Left forelimb (tissue), 1 donor: ENCODE data around the gene MTHFSD.
"Not testable (repeated sequence)": the region's sequence is repeated elsewhere in the genome, so short reads cannot be mapped to it uniquely, and the experiment has no call there.

ENCODE experiments used
- DNase-seq: peaks from one replicate; pipeline ENCODE4 v3.0.0-alpha.2; 2018; ENCODE audit warnings: low spot score

The MTHFSD gene, protein sequence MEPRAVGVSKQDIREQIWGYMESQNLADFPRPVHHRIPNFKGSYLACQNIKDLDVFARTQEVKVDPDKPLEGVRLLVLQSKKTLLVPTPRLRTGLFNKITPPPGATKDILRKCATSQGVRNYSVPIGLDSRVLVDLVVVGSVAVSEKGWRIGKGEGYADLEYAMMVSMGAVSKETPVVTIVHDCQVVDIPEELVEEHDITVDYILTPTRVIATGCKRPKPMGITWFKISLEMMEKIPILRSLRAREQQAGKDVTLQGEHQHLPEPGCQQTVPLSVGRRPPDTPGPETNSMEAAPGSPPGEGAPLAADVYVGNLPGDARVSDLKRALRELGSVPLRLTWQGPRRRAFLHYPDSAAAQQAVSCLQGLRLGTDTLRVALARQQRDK

DNA sequence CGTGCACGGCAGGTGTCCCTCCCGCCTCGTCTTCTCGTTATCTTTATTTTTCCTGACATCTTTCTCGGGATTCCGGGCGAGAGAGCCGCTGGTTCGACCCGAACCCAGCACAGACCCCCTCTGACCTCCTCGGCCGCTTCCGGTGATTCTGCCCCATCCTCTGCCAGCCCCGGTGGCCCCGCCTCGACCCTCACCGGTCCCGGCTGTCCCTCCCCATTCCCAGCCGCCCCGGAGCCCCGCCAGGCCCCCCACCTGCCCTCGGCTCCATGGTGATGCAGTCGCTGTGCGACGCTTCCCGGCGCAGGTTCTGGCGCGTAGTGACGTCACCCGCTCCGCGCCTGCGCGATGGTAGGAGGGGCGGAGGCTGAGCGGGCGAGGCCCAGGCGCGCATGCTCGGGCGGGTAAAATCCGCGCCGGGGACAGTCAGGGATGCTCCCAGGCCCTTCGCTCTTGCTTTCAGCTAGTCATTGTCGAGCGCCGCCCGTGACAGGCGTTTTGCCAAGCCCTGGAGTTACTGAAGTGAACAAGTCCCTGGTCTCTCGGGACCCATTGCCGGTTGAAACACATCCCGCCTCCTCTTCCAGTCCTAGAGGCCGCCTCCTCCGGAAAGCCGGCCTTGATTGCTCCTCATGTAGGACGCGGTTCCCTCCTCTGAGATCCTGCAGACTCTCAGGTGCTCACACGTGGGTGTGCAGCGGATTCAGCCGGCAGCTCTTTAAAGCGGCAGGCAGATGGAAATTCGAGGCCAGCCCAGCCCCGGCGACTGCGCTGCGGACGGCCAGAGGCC, at the start of gene MTHFSD:
MTHFSD (minus strand) TSS at position 319 of the 787 bp plus-strand sequence; CDS start at position 268, 51 bp downstream.
- DNase-seq = peak; percentile 97

DNA sequence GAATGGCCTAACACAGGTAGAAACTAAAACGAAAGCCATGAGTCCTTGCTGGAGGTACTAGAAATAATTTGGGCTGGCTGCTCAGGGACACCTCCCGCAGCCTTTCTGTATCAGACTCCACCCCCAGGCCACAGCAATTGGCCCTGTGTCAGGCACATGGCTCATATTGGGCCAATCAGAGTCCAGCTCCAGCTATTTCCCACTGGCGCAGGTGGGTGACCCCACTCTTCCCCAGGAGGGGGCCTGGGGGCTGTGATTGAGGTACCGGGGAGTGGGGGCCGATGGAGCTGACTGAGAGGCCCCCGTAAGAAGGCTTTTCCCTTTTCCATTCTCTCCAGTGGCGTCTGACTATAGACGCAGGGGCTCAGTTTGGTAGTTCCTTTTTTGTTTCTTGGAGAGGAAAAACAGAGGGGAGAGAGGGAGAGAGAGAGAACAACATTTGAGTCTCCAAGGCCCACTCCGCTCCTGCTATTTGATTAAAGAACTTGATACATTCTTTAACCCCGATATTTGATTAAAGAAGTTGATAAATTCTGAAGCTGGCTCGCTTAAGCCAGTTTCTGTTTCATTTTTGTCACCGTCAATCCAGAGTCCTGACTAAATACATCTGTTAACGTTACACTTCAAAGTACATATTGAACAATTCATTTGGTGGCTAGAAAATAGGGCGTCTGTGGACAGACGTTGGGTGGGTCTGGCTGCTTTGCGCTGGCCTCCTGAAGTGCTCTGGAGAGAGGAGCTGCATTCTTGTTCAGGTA, 49.6 kb upstream of the MTHFSD start:
- no peak for DNase-seq

DNA sequence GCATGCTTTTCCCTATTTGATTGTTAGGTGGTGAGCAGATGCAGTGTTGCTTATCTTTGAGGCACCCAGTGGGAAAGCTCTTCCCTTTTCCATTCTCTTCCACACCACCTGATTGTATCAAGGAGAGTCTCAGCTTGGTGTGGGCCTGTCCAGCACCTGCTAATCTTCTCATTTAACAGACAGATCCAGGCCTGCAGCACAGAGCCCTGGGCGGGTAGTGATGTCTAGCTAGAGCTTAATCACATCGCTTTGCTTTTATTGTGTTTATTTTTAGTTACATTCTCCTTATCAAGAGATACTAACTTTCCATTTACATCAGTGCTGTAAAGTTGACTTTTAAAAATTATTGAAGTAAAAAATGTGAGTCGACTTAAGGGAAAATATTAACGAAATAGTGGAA, 47.5 kb upstream of the MTHFSD start:
- DNase-seq = no peak

DNA sequence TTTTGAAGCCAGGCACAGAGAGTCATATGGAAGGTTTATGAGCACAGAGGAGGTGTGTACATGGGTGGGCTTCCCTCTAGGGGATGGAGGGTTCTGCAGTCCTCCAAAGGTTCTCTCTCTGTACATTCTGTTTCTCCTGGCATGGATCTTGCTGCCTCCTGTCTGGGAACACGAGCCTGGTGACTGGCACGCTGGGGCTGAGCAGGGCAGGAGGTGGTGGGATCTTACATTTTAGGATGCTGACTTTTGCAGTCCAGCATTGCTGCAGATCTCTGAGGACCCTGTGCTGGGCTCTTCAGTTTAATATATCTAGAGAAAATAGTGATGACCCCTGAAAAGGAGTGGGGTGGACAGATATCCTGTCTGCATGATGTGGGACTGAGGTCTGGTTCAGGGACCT, 46.3 kb upstream of the MTHFSD start:
- DNase-seq = no peak

DNA sequence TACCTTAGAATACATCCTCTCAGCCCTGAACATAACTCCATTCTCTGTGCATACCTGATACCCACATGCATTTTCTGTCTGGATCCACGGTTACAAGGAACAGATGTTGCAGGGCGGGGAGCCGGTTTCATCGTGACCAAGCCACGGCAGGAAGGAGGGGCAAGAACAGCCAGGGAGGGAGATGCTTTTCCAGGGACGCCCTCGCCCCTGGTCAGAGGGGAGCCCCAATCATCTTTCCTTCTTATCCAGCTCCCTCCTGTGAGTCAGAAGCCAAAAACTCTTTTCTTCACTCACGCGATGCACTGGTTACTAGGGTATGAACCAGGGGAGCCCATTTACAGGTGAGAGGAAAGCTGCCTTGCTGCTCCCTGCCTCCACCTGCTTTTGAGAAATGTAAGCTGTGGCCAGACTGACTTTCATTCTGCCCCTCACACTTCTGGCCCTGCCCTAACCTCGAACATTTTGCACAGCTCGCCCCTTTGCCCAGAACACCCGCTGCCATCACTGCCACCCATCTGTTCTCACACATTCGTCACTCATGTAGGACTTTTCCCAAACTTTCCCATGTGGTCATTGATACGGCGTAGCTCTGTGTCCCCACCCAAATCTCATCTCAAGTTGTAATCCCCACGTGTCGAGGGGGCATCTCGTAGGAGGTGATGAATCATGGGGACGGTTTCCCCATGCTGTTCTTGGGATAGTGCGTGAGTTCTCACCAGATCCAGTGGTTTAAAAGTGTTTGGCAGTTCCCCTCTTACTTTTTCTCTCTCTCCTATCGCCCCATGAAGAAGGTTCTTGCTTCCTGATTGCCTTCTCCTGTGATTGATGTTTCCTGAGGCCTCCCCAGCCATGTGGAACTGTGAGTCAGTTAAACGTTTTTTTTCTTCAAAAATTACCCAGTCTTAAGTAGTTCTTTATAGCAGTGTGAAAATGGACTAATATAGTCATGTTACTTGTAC, 43.9 kb upstream of the MTHFSD start:
- no peak for DNase-seq

DNA sequence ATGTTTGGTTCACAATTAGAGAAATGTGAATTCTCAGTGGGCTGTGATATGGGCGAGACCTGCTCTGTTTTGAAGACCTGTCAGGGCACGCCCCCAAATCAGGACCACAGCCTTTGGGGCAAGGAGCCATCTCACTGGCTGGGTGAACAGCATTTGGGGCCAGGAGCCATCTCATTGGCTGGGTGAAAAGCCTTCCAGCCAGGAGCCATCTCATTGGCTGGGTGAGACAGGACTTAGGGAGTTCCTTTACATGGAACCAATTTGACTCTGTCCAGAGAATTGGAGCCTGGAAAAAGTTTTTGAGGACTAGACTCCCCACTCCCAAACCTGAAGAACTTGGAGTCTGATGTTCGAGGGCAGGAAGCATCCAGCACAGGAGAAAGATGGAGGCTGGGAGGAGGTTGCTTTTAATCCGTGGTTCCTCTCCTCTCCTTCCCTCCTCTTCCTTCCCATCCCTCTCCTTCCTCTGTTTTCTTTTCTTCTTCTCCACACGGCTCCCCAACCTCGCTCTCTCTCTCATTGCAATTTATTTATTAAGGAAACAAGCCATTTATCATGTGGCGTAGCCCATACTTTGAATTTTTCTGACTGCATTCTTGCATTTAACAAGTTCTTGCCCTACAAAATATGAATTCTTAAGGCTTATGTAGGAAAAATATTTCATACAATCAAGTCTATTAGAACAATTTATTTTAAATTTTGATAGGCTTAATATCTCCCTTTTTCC, 43.0 kb upstream of the MTHFSD start:
- DNase-seq = no peak

DNA sequence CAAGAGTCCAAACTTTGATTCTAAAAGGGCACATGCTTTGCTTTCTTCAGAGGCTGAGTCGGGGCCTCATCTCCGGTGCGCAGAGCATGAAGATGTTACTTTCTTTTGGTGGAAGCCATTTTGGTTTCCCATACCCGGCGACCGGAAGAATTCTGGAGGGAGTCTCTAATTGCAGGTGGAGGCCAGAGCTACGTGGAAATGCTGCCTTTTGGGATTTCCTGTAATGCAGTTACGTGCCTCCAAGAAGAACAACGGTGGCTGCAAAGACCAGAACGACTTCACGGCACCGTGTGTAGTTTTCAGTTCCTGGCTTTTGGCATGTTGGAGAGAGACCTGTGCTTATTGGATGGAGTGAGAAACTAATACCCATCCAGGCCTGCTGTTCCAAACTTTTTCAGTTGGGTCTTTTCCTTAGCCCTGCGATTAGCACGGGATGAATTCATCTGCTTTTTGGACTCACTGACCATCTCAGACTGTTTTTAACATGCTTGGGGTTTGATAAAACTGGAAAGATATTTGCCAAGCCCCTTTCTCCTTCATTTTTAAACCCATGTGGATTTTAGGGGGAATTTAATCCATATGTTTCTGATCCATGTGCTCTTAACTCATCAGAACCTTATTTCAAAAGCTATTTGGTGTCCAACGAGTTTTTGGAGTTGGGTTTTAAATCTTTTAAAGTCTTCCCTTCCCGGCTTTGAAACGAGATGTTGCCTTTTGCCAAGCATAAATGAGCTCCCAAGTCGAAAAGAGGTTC, 42.3 kb upstream of the MTHFSD start:
- no peak for DNase-seq

DNA sequence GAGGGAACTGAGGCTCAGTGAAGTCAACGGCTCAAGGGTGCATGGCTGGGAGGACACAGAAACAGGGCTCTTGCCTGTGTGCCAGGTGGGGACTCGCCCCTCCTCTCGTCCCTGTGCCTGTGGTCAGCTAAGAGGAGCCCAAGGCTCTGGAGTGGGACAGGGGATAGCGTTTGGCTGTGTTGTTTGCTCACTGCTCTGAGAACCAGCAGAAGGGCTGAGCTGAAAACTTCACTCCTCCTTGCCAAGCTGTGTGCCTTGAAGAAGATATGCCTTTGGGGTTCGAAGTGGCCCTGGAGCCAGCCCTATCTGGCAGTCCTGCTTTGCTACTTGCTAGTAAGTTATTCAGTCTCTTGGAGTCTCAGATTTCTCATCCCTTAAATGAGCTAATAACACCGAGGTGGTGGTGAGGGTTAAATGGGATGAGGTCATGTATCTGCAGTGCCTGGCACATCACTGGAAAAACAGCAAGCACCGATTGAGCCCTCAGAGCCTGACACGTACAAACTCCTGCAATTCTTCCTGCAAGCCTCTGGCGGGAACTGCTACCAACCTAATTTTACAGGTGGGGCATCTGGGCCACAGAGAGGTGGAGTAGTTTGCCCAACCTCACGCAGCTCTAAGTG, 41.1 kb upstream of the MTHFSD start:
- DNase-seq = no peak

DNA sequence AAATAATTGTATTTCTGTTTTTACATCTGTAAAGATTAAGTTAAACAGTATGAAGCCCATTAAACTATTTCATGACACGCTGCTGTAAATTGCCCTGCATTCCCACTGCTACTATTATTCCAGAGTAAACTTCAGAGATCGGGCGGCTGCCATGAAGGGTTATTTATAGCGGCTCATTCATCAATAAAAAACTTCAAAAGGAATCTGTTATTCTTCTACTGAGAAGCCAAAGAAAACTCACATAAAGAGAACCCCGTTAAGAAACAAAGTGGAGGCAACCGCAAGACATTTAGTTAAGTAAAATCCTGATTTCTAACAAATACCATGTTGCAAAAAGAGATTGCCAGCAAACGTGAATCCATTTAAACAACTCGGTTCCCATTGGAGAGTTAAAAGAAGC, 39.7 kb upstream of the MTHFSD start:
- no peak for DNase-seq

DNA sequence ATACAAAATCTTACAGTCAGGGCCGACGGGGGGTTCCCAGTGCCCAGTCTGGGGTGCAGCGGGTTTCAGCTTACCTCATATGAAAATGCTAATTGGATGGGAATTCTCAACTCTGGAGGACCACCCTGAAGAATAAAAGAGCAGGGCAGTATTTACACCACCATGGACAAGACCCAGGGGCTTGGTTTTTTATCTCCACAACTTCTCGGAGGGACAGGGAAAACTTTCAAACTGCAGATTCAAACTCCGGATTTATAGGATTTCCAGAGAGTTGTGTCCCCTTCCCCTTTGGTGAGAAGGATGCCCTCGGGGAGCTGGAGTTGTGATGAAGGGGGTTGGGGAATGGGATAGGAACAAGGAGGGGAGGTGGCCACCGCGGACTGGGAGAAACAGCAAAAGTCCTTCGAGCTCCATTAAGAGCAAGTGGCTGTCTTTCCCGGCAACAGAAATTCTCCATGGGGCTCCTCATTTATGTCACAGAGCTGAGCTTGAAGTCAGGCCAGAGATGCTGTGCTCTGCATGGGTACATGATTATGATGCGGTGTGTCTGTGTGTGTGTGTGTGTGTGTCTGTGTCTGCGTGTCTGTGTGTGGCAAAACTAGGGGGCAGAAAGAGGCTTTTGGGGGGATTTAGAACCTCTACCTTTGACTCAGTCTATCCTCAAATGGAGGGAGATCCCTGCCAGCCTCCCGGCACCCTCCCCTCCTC, 39.0 kb upstream of the MTHFSD start:
- DNase-seq = no peak

DNA sequence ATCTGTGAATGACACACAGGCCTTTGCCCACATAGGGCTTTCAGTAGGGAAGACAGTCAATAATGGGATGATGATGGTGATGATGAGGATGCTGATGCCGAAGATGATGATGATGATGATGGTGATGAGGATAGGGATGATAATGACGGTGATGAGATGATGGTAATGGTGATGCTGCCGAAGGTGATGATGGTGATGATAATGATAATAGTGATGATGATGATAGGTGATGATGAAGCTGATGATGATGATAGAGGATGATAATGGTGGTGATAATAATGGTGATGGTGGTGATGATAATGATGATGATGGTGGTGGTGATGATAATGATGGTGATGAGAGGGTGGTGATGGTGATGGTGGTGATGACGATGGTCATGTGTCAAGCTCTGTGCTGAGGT, 36.2 kb upstream of the MTHFSD start:
- no peak for DNase-seq

DNA sequence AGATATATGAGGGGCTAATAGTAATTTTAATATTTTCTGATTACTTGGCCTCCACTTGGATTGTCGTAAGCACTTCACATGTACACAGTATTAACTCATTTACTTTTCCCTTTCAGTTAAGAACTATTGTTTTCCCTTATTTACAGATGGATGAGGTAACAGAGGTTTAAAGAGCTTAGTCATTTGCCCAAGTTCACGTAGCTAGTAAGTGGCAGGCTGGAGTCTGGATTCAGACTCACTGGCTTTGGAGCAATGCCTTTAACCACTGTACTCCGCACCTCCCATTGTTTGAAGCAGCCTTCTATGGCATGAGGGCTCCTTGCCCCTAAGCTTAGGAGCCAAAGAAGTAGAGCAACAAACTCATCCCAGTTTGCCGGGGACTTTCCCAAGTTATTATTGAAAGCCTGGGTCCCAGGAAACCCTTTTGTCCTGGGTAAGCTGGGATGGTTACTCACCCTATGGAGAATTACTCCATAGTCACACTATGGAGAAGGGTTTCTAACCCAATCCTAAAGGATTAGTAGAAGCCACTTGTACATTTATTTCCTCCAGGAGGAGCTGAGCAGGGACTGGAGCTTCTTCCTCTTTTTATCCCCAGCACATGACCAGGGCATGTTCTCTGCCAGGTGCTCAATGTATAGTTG, 35.6 kb upstream of the MTHFSD start:
- no peak for DNase-seq

DNA sequence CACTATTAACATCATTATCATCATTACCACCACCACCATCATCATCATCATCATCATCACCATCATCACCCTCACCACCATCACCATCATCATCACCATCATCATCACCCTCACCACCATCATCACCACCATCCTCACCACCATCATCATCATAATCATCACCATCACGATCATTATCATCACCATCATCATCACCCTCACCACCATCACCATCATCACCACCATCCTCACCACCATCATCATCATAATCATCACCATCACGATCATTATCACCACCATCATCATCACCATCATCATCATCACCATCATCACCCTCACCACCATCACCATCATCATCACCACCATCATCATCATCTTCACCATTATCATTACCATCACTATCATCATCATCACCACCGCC, 32.9 kb upstream of the MTHFSD start:
- not testable (repeated sequence) for DNase-seq

DNA sequence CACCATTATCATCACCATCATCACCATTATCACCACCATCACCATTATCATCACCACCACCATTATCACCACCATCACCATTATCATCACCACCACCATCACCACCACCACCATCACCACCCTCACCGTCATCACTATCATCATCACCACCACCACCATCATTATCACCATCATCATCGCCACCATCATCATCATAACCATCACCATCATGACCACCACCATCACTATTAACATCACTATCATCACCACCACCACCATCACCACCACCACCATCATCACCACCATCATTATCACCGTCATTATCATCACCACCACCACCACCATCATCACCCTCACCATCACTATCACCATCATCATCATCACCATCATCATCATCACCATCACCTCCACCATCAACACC, 32.5 kb upstream of the MTHFSD start:
- DNase-seq = no peak

DNA sequence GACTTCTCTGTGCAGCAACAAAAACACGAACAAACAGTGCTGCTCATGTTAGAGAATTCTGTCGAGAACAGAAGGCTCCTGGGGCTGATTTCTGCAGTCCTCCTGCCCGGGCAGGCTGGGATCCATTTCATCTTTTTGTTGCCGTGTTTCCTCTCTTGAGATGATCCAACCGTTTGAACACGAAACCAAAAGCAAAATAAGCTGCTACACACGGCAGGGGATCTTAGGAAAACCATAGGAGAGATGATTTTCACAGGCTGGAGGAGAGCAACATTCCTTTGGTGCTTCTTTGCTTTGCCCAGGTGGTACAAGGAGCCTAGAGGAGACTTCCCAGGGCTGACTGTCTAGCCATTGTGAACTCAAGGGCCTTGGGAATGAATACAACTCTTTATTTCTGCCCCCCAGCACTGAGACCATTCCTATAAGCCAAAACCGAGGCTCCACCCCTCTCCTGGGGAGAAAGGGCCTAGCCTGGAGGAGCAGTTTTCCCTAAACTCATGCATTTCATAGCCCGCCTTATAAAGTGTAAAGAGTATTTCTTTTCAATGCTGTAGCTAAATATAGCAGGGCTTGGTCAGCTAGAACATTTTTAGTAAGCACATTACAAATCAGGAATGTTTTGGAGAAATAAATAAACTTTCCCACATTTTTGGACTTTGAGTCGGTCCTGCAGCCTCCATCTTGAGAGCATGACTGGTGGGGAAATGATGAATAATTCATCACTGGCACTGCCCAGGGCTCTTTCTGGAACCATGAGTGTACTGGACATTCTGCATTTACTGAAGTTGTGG, 31.0 kb upstream of the MTHFSD start:
- DNase-seq = no peak

DNA sequence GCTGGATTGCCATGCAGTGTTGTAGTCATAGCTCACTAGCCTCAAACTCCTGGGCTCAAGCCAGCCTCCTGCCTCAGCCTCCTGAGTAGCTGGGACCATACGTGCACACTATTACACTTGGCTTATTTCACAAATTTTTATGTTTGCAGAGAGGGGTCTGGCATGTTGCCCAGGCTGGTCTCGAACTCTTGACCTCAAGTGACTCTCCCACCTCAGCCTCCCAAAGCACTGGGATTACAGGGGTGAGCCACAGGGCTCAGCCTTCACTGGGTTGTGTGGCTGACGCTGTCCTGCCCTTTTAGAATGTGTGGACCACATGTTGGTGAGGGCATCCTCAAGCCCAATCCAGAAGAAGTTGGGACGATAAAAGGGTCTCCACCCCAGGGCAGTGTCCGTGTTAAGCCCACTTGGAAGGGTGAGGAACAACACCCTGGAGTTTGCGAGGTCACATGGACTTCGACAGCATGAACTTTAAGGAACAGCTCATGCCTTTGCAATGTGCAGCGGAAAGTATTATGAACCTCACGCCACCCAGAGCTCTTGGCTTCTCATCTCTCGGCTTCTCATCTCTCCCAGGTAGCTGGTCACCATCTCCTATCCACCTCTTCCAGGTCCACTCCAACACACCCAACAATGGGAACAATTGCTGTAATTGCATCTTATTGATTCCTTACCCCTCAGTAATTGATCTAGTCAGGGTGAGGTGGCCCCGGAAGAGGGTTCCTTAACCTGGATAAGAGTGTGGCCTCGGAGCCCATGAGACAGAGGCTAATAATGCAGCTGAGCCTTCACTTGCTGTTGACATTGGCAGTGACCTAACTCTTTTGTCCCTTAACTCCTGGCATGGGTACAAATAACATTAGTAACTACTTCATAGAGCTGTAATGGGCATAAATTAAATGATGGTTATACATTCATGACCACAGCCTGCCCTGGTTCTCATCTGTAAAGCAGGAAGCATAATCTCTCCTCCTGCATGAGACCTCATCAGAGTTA, 30.0 kb upstream of the MTHFSD start:
- DNase-seq = peak; percentile 40
